A375 (cell line): Measurements from ENCODE around the gene ZWINT. TPM values are rescaled to one million over a fixed set of nuclear protein-coding genes. Genes with fewer than 3 reads are reported as not detected.

Source experiments
- total RNA-seq: library from RNA; depleted of rRNA; stranded (reverse); fragments of >200 nt; shearing (Covaris generic); gene quantifications from 2 replicates; pipeline ENCODE4 v1.2.3, GENCODE V29; 2014; rRNA removed

ZWINT gene
- 99.1 and 103 TPM in 2 replicates for total RNA-seq

DNA sequence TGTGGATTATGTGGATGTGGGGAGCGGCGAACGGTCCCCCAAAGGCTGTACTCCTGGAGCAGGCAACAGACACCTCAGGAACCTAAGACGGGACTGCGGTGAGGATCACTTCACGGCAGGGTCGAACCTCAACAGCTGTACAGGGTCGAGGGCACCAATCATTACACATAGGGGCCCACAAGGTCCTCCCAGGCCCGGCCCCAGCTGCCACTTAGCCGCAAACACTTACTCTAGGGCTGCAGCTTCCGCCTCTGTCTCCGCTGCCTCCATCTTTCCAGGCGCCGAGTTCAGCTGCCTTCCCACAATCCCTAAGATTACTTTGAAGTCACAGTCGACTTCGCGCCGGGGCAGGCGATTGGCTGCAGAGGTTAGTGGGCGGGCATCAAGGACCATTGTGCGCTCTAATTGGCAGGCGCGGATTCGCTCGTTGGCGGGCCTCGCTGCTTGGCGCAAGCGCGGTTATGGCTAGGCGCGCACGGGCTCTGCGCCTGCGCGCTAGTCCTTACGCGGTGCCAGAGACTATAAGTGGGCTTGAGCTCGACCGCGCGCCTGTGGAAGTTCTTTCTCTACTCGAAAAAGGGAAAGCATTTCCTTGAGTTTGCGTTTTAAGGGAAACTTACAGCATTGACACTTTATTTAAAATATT is at the start of gene ZWINT:
Gene ZWINT (minus strand): TSS at position 293 of the 646 bp plus-strand sequence. CDS start 23 bp downstream, at position 270.

